DMS 273 (cell line): ENCODE results near the gene CLPTM1.

ENCODE experiments used
- DNase-seq: peaks from one replicate; lab custom pipeline; 2025; ENCODE audit not compliant: unreplicated experiment; lab: John Stamatoyannopoulos, UW

Gene CLPTM1

GRCh38 chr19:45008552-45008951 lies 53.4 kb downstream of the CLPTM1 start:
- DNase-seq = peak; percentile 30

DNA sequence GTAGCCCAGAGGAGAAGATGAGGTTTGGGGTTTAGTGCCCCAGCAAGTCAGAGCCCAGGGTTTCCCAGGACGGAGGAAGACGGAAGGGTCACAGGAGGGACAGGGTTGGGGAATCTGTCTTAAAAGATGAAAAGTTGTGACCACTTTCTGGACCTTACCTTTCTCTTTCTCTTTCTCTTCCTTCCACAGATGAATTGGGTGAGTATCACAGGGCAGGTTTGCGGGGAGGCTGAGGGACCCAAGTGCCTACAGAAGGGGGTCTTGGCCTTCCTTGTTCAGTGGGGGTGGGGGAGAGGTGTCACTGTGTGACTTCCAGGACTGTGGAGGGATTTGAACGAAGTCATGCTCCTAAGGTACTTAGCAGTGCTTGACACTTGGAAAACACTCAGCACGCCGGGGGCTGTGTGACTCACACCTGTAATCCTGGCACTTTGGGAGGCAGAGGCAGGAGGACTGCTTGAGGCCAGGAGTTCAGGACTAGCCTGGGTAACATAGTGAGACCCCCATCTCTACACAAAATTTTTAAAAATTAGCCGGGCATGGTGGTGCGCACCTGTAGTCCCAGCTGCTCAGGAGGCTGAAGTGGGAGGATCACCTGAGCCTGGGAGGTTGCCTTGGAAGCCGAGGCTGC lies 54.6 kb downstream of the CLPTM1 start:
- no peak for DNase-seq

- no peak for DNase-seq
Observed at GRCh38 chr19:45010306-45010705, 55.1 kb downstream of the CLPTM1 start.

GRCh38 chr19:45011959-45012358 lies 56.8 kb downstream of the CLPTM1 start:
- DNase-seq = no peak

- DNase-seq = peak; percentile 91
Observed at GRCh38 chr19:45016388-45017314, 61.5 kb downstream of the CLPTM1 start.

GRCh38 chr19:45019187-45019586 lies 64.0 kb downstream of the CLPTM1 start:
- no peak for DNase-seq

DNA sequence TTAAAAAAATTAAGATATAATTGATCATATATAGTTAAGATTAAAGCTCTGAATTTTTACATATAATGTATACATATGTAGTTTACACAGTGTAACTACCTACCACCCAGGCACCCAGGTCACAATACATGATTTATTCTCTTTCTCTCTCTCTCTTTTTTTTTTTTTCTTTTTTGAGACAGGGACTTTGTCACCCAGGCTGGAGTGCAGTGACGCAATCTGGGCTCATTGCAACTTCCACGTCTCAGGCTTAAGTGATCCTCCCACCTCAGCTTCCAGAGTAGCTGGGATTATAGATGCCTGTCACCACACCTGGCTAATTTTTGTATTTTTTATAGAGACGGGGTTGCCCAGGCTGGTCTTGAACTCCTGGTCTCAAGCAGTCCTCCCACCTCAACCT lies 64.9 kb downstream of the CLPTM1 start:
- DNase-seq = no peak

- no peak for DNase-seq
Observed at GRCh38 chr19:45021971-45022370, 66.8 kb downstream of the CLPTM1 start.

GRCh38 chr19:45023048-45023447 lies 67.9 kb downstream of the CLPTM1 start:
- DNase-seq = no peak

- no peak for DNase-seq
Observed at GRCh38 chr19:45025264-45025663, 70.1 kb downstream of the CLPTM1 start.

DNA sequence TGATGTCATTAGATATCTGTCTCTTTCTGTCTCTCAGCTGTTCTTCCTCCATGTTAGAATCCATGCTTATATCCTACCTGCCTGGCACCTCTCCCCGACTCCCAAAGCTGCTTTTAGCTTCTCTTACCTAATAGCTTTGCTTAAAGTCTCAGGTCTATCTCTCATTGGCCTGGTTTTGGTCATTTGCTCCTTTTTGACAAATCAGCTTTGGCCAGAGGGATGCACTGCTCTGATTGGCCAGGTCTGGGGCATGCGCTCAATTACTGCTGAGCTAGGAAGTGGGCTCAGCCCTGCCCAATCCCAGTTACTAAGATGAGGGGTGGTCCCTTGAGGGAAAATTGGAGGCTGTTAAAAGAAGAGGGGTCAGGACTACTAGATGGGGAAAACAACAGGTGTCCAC lies 72.2 kb downstream of the CLPTM1 start:
- DNase-seq = no peak

GRCh38 chr19:45030825-45031224 lies 75.6 kb downstream of the CLPTM1 start:
- DNase-seq = no peak

DNA sequence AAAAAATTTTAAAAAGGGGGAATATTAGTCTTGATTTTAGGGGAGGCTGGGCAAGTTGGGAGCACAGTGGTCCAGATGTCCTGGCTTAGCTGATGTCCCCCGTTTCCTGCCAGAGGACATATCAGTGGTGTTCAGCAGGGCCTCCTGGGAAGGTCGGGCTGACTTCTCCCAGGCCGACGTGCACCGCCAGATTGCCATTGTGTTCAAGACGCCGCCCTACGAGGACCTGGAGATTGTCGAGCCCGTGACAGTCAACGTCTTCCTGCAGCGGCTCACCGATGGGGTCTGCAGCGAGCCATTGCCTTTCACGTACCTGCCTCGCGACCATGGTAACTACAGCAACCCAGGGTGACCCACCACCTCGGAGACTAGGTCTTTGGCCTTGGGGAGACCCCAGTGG lies 77.2 kb downstream of the CLPTM1 start:
- DNase-seq = no peak

- DNase-seq = no peak
Observed at GRCh38 chr19:45035755-45036154, 80.6 kb downstream of the CLPTM1 start.

DNA sequence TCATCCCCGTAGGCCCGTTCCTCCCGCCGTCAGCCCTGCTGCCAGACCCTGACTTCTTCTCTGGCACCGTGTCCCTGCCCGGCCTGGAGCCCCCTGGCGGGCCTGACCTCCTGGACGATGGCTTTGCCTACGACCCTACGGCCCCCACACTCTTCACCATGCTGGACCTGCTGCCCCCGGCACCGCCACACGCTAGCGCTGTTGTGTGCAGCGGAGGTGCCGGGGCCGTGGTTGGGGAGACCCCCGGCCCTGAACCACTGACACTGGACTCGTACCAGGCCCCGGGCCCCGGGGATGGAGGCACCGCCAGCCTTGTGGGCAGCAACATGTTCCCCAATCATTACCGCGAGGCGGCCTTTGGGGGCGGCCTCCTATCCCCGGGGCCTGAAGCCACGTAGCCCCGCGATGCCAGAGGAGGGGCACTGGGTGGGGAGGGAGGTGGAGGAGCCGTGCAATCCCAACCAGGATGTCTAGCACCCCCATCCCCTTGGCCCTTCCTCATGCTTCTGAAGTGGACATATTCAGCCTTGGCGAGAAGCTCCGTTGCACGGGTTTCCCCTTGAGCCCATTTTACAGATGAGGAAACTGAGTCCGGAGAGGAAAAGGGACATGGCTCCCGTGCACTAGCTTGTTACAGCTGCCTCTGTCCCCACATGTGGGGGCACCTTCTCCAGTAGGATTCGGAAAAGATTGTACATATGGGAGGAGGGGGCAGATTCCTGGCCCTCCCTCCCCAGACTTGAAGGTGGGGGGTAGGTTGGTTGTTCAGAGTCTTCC lies 82.4 kb downstream of the CLPTM1 start:
- no peak for DNase-seq

DNA sequence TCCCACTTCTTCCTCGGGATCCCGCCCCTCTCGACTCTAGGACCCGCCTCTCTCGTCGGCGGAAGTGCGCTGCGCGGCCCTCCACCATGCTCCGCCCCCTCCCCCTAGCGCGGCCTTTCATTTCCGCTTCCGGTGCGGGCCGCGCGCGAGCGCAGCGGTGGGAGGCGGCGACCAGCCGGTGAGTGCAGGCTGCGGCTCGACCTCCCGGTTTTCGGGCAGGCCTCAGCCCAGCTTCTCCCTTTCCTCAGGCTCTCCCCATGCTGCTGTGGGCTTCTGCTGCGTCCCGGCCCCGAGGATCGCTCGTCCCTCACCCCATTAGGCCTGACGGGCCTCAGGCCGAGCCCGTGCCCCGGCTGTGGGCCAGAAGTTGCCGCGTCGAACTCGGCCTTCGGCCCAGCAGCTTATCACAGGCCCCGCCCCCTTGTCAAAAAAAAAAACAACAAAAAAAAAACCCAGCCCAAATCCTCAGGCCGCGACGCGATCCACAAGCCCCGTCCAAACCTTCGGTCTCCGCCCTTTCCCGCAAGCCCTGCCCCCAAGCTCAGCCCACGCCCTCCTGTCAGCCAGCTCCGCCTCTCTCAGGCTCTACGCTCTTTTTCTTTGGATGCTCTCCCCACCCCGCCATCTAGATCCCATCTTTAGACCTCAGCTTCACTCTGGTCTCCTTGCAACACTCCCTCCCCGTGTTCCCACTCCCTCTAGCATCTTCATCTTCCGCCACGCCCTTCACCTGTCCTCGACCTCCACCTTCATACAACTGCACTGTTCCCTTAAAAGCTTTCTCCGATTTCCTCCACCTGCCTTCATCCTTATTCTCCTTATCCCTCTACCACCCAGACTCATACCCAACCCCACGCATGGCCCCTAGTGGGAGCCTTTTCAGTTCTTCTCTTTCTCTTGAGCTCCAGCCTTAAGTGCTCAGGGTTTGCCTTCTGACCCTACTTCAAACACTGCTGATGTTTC lies 84.0 kb downstream of the CLPTM1 start, which contains the start of gene CLASRP:
Gene CLASRP, plus strand, starts transcription at position 115 of the 963 bp plus-strand sequence. CDS start 1,168 bp downstream, outside the sequence.
- peak; percentile 97 for DNase-seq

DNA sequence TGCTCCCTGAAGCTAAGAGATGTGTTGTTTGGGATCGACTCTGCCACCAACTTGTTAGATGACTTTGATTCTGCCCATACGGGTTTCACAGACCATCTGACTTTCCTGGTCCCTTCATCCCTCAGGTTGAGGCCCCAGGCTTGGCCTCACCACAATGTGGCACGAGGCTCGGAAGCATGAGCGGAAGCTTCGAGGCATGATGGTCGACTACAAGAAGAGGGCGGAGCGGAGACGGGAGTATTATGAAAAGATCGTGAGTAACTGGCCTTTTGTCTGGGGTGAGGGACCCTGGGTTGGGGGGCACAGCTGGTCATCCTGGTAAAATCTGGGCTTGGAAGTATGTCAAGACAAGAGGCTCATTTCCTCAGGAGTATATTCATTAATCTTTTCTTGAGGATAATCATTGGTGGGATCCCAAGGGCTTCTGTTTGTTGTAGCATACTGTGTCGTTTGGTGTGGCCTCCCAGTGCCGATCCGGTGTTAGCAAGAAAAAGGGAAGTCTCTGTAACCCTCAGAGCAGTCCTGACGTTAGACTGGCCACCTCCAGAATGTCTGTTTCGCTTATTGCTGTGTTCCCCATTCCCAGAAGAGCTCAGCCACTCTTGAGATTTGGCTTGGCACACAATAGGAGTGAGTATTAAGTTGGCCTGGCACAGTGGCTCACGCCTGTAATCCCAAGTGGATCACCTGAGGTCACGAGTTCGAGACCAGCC lies 85.0 kb downstream of the CLPTM1 start:
- no peak for DNase-seq

DNA sequence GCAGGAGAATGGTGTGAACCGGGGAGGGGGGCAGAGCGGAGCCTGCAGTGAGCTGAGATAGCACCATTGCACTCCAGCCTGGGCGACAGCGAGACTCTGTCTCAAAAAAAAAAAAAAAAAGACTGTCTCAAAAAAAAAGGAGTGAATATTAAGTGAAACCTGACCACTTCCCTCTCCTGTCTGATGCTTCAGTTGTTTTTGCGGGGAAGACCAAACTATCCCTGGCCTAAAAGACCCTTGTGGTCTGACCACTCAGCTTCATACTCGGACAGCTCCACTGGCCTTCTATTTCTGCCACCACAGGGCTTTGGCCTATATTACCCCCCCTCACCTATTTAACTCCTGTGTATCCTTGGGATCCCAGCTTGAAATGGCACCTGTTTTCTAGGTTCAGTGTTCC lies 85.9 kb downstream of the CLPTM1 start:
- DNase-seq = no peak
